ENCODE data around the gene ATP8A1. TPM values are rescaled to one million over a fixed set of nuclear protein-coding genes. Genes with fewer than 3 reads are reported as not detected.

ATP8A1 gene
- total and polyA plus RNA-seq, 4 donors = 0.65 to 15.9 (median 5.9) TPM

DNA sequence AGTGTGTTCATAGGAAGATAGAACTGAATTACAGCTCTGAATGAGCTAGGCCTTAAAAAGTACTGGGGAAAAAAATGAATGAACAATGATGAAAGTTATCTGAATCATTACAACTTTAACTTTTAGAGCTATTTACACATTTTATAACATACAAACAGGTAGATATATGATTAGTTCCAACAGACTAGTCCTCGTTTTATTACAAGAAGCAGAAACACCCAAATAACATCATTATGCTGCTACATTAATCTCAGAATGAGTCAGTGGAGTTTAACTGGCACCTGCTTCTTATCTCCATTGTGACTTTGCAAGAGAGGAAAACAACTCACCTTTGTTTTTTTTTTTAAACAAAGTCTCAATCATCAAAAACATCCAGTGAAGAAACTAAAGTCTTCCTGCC, 15.2 kb downstream of the ATP8A1 start:
- WGBS = 73% methylated on average over 1 of the region's 1 CpG
- H3K36me3 ChIP-seq (ENCODE audit: control insufficient read depth in 4 of 4, insufficient read depth in 3 of 4, low read depth in 1 of 4, low read length in 3 of 4) = no peaks in the 10 kb centered on the region
- DNase-seq (ENCODE audit: low spot score) = no peak
- no peaks in the 10 kb centered on the region for H3K9me3 ChIP-seq (ENCODE audit: control insufficient read depth in 4 of 4, low read length in 3 of 4)
- no peaks in the 10 kb centered on the region for H3K4me1 ChIP-seq (ENCODE audit: control insufficient read depth in 4 of 4, insufficient read depth in 4 of 4, low read length in 3 of 4)
- H3K9ac ChIP-seq (ENCODE audit: low read depth in 1 of 2, low read length in 2 of 2) = no peak overlapping the region
- TF ChIP-seq, protein P1, sequence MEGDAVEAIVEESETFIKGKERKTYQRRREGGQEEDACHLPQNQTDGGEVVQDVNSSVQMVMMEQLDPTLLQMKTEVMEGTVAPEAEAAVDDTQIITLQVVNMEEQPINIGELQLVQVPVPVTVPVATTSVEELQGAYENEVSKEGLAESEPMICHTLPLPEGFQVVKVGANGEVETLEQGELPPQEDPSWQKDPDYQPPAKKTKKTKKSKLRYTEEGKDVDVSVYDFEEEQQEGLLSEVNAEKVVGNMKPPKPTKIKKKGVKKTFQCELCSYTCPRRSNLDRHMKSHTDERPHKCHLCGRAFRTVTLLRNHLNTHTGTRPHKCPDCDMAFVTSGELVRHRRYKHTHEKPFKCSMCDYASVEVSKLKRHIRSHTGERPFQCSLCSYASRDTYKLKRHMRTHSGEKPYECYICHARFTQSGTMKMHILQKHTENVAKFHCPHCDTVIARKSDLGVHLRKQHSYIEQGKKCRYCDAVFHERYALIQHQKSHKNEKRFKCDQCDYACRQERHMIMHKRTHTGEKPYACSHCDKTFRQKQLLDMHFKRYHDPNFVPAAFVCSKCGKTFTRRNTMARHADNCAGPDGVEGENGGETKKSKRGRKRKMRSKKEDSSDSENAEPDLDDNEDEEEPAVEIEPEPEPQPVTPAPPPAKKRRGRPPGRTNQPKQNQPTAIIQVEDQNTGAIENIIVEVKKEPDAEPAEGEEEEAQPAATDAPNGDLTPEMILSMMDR (IDR thresholded peaks at IDR 0.05; ENCODE audit: low read depth, low read length, missing input control) = no peak
- TF ChIP-seq RXRA (IDR thresholded peaks at IDR 0.05) (no peak), HNF4A (conservative IDR thresholded peaks at IDR 0.05) (no peak), SP1 (IDR thresholded peaks at IDR 0.05) (no peak), FOXA2 (IDR thresholded peaks at IDR 0.05) (no peak), RAD21 (IDR thresholded peaks at IDR 0.05) (no peak), EGR1 (IDR thresholded peaks at IDR 0.05; ENCODE audit: low read depth in 2 of 2) (no peak), NR2F2 (IDR thresholded peaks at IDR 0.05) (no peak), GABPA (IDR thresholded peaks at IDR 0.05 in 1 of 2, conservative IDR thresholded peaks at IDR 0.05 in 1 of 2) (no peak), HNF4G (IDR thresholded peaks at IDR 0.05) (no peak), JUND (IDR thresholded peaks at IDR 0.05) (no peak), YY1 (IDR thresholded peaks at IDR 0.05) (no peak), TAF1 (conservative IDR thresholded peaks at IDR 0.05) (no peak), FOXA1 (IDR thresholded peaks at IDR 0.05) (no peak)
- TF ChIP-seq, protein P2, sequence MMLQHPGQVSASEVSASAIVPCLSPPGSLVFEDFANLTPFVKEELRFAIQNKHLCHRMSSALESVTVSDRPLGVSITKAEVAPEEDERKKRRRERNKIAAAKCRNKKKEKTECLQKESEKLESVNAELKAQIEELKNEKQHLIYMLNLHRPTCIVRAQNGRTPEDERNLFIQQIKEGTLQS (IDR thresholded peaks at IDR 0.05) = no peak
- TF ChIP-seq, protein P3, sequence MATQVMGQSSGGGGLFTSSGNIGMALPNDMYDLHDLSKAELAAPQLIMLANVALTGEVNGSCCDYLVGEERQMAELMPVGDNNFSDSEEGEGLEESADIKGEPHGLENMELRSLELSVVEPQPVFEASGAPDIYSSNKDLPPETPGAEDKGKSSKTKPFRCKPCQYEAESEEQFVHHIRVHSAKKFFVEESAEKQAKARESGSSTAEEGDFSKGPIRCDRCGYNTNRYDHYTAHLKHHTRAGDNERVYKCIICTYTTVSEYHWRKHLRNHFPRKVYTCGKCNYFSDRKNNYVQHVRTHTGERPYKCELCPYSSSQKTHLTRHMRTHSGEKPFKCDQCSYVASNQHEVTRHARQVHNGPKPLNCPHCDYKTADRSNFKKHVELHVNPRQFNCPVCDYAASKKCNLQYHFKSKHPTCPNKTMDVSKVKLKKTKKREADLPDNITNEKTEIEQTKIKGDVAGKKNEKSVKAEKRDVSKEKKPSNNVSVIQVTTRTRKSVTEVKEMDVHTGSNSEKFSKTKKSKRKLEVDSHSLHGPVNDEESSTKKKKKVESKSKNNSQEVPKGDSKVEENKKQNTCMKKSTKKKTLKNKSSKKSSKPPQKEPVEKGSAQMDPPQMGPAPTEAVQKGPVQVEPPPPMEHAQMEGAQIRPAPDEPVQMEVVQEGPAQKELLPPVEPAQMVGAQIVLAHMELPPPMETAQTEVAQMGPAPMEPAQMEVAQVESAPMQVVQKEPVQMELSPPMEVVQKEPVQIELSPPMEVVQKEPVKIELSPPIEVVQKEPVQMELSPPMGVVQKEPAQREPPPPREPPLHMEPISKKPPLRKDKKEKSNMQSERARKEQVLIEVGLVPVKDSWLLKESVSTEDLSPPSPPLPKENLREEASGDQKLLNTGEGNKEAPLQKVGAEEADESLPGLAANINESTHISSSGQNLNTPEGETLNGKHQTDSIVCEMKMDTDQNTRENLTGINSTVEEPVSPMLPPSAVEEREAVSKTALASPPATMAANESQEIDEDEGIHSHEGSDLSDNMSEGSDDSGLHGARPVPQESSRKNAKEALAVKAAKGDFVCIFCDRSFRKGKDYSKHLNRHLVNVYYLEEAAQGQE (IDR thresholded peaks at IDR 0.05) = no peak
- TF ChIP-seq, protein P4, sequence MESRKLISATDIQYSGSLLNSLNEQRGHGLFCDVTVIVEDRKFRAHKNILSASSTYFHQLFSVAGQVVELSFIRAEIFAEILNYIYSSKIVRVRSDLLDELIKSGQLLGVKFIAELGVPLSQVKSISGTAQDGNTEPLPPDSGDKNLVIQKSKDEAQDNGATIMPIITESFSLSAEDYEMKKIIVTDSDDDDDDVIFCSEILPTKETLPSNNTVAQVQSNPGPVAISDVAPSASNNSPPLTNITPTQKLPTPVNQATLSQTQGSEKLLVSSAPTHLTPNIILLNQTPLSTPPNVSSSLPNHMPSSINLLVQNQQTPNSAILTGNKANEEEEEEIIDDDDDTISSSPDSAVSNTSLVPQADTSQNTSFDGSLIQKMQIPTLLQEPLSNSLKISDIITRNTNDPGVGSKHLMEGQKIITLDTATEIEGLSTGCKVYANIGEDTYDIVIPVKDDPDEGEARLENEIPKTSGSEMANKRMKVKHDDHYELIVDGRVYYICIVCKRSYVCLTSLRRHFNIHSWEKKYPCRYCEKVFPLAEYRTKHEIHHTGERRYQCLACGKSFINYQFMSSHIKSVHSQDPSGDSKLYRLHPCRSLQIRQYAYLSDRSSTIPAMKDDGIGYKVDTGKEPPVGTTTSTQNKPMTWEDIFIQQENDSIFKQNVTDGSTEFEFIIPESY (IDR thresholded peaks at IDR 0.05) = no peak
- TF ChIP-seq, protein P5, sequence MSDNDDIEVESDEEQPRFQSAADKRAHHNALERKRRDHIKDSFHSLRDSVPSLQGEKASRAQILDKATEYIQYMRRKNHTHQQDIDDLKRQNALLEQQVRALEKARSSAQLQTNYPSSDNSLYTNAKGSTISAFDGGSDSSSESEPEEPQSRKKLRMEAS (IDR thresholded peaks at IDR 0.05) = no peak
- no peaks in the 10 kb centered on the region for H3K27me3 ChIP-seq (ENCODE audit: control insufficient read depth in 4 of 4, insufficient read depth in 4 of 4, low read length in 3 of 4)
- no peak overlapping the region for H3K4me3 ChIP-seq (ENCODE audit: low read depth in 1 of 3, low read length in 3 of 3)
- H3K27ac ChIP-seq (ENCODE audit: low read depth in 1 of 2, low read length in 2 of 2) = no peak overlapping the region
